Tibial artery (tissue), 4 donors: ENCODE data around the gene RAP1GAP2.
A peak's percentile ranks its signal among the peaks of the same experiment; 100 is the strongest.

ENCODE experiments used
- DNase-seq, 2 donors: peaks; one replicate each; pipeline ENCODE4 v3.0.0-alpha.2; 2019
- H3K27ac ChIP-seq, 2 donors: fragments of 200-600 bp; sonication (generic) in 1 of 2; 1 replicate in 1 of 2; 2 replicates in 1 of 2; pipeline ENCODE4 v1.5.1; 2018 to 2019; ENCODE audit warnings: mild to moderate bottlenecking in 1 of 2
- H3K27me3 ChIP-seq, 2 donors: fragments of 200-600 bp; sonication (generic) in 1 of 2; one replicate each; pipeline versions ENCODE4 v1.5.1 to v1.6.0; 2016 to 2019
- H3K36me3 ChIP-seq, 3 donors: fragments of 200-600 bp; sonication (generic) in 2 of 3; one replicate each; pipeline ENCODE4 v1.5.1; 2016 to 2019; ENCODE audit warnings: mild to moderate bottlenecking in 2 of 3
- H3K4me1 ChIP-seq, 4 donors: fragments of 200-600 bp; sonication (generic) in 2 of 4; 1 replicate in 3 of 4; 2 replicates in 1 of 4; pipeline ENCODE4 v1.5.1; 2016 to 2019
- H3K4me3 ChIP-seq, 2 donors: fragments of 200-600 bp; sonication (generic) in 1 of 2; 1 replicate in 1 of 2; 2 replicates in 1 of 2; pipeline ENCODE4 v1.5.1; 2018 to 2019; ENCODE audit warnings: mild to moderate bottlenecking in 2 of 2
- H3K9me3 ChIP-seq, 3 donors: fragments of 200-600 bp; sonication (generic) in 1 of 3; one replicate each; pipeline ENCODE4 v1.5.1; 2016 to 2019
- CTCF ChIP-seq, 2 experiments: fragments of 200-600 bp in 1 of 2; fragments of 450-650 bp in 1 of 2; IDR thresholded peaks; one replicate each; pipeline ENCODE4 v1.5.1; 2017 to 2019; ENCODE audit warnings: antibody characterized with exemption in 2 of 2, mild to moderate bottlenecking in 1 of 2, moderate library complexity in 1 of 2
- intact Hi-C: fragments of 100-400 bp; cut with DNase I; formaldehyde crosslinking; loops from one replicate; pipeline ENCODE4 v1.15.0; 2023; ENCODE audit warnings: low total_unique reads

Gene RAP1GAP2

GRCh38 chr17:2755891-2756724 lies 40.1 kb upstream of the RAP1GAP2 start:
- peaks cover 0 to 70% of the 10 kb centered on the region in 2 donors for H3K27me3 ChIP-seq
- intact Hi-C loops: no loop called here
- DNase-seq: no peak
- no peaks in the 10 kb centered on the region for H3K36me3 ChIP-seq
- no peaks in the 10 kb centered on the region for H3K9me3 ChIP-seq
- TF ChIP-seq CTCF (IDR thresholded peaks at IDR 0.05): no peak
- H3K27ac ChIP-seq: no peak overlapping the region
- peak overlapping the region; percentile 7 to 39 for H3K4me3 ChIP-seq
- peaks cover 0 to 16% (median 11%) of the 10 kb centered on the region in 4 donors for H3K4me1 ChIP-seq

GRCh38 chr17:2758870-2759269 lies 37.4 kb upstream of the RAP1GAP2 start:
- Histone ChIP-seq H3K27me3 (peaks cover 0 to 61% of the 10 kb centered on the region in 2 donors), H3K4me1 (peaks cover 0 to 16% (median 11%) of the 10 kb centered on the region in 4 donors), H3K4me3 (no peak overlapping the region), H3K36me3 (no peaks in the 10 kb centered on the region), H3K27ac (no peak overlapping the region), H3K9me3 (no peaks in the 10 kb centered on the region)
- TF ChIP-seq CTCF (IDR thresholded peaks at IDR 0.05): no peak
- intact Hi-C loops: no loop called here
- no peak for DNase-seq

- DNase-seq: no peak
- no peaks in the 10 kb centered on the region for H3K9me3 ChIP-seq
- no peak for TF ChIP-seq CTCF (IDR thresholded peaks at IDR 0.05)
- no peaks in the 10 kb centered on the region for H3K36me3 ChIP-seq
- intact Hi-C loops: no loop called here
- H3K27ac ChIP-seq: no peak overlapping the region
- H3K4me3 ChIP-seq: no peak overlapping the region
- no peaks in the 10 kb centered on the region for H3K4me1 ChIP-seq
- H3K27me3 ChIP-seq: peaks cover 0 to 31% of the 10 kb centered on the region in 2 donors
Observed at GRCh38 chr17:2770129-2770528, 26.1 kb upstream of the RAP1GAP2 start.

- Histone ChIP-seq H3K9me3 (no peaks in the 10 kb centered on the region), H3K4me1 (peaks cover 0 to 8% (median 6%) of the 10 kb centered on the region in 4 donors), H3K27me3 (peaks cover 0 to 64% of the 10 kb centered on the region in 2 donors), H3K27ac (no peak overlapping the region), H3K4me3 (no peak overlapping the region), H3K36me3 (no peaks in the 10 kb centered on the region)
- intact Hi-C loops: no loop called here
- no peak for TF ChIP-seq CTCF (IDR thresholded peaks at IDR 0.05)
- no peak for DNase-seq
Observed at GRCh38 chr17:2775206-2775605, 21.0 kb upstream of the RAP1GAP2 start.

- H3K27ac ChIP-seq: no peak overlapping the region
- H3K4me1 ChIP-seq: peaks cover 0 to 8% (median 6%) of the 10 kb centered on the region in 4 donors
- no peaks in the 10 kb centered on the region for H3K9me3 ChIP-seq
- intact Hi-C loops: no loop called here
- no peak for TF ChIP-seq CTCF (IDR thresholded peaks at IDR 0.05)
- DNase-seq: no peak
- H3K27me3 ChIP-seq: peaks cover 0 to 69% of the 10 kb centered on the region in 2 donors
- no peaks in the 10 kb centered on the region for H3K36me3 ChIP-seq
- H3K4me3 ChIP-seq: no peak overlapping the region
Observed at GRCh38 chr17:2776589-2777241, 19.5 kb upstream of the RAP1GAP2 start.
